GM13976 (cell line): ENCODE data around the gene NOL9.

Experiments
- DNase-seq: peaks from one replicate; pipeline ENCODE4 v3.0.0; 2012; ENCODE audit warnings: low spot score
- CTCF ChIP-seq: IDR thresholded peaks from 2 replicates; pipeline ENCODE4 v1.5.1; 2012; ENCODE audit warnings: borderline replicate concordance, mild to moderate bottlenecking; ENCODE audit not compliant: insufficient read depth; ENCODE audit errors: extremely low read depth, missing control alignments, control extremely low read depth
- in situ Hi-C: fragments of 300-500 bp; cut with MboI; formaldehyde crosslinking; loops from one replicate; pipeline ENCODE4 v1.12.0; 2022; ENCODE audit warnings: low sequenced_read_pairs, mixed read lengths, inconsistent platforms; ENCODE audit not compliant: unreplicated experiment

Gene NOL9

DNA sequence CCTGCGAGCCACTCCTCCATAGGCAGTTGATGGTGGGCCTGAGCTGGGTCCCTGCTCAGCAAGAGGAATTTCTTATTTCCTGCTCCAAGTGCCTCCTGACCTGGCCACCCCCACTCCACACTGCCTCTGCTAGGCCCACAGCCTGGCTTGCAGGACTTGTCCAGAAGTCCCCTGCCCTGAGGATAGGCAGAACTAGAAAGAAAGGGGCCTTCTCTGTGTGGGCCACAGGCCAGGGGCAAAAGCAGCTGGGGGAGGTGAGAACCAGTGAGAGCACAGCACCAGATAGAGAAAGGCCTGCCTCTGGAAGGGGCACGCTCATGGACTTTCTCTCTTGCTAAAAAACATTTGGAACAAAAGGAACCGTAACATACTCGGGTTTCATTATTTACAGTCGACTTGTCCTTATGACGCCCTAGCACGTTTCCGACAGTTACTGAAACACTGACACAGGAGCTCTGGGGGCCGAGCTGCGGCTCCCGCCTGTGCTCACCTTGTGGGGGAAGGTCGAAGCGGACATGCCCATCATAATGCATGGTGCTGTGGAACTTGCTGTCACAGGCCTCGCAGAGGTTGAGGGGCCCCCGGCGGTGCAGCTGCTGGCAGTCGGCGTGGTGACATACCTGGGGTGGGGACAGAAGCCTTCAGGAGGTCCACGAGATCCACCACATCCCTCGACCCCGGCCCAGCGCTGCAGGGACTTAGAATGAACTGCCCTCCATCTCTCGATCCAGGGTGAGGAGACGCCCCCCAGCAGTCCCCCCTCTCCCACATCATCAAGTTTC lies 77.1 kb downstream of the NOL9 start:
- no peak for DNase-seq
- no peak for TF ChIP-seq CTCF
- in situ Hi-C loops: no loop called here

- TF ChIP-seq CTCF: no peak
- in situ Hi-C loops: no loop called here
- DNase-seq: no peak
These were observed 77.8 kb downstream of the NOL9 start for GRCh38 chr1:6476483-6476882.

- TF ChIP-seq CTCF: peak; percentile 90
- peak; percentile 92 for DNase-seq
- in situ Hi-C loops: no loop called here
These were observed 78.8 kb downstream of the NOL9 start for GRCh38 chr1:6475381-6476133.

GRCh38 chr1:6474815-6475282 lies 79.5 kb downstream of the NOL9 start:
- no peak for DNase-seq
- in situ Hi-C loops: no loop called here
- TF ChIP-seq CTCF: no peak

- no peak for TF ChIP-seq CTCF
- in situ Hi-C loops: no loop called here
- DNase-seq: no peak
These were observed 80.1 kb downstream of the NOL9 start for GRCh38 chr1:6473974-6474814.

- no peak for DNase-seq
- in situ Hi-C loops: no loop called here
- TF ChIP-seq CTCF: no peak
These were observed 81.2 kb downstream of the NOL9 start for GRCh38 chr1:6473156-6473555.
